SU-DHL-6 (cell line): ENCODE data around the gene GREM1.

Experiments used
- H2AFZ ChIP-seq: fragments of 200-600 bp; sonication (generic); 2 replicates; pipeline ENCODE4 v1.6.1; 2014; ENCODE audit warnings: low read depth, mild to moderate bottlenecking, moderate library complexity, mixed read lengths, antibody characterized with exemption, low read length; ENCODE audit not compliant: severe bottlenecking
- H3F3A ChIP-seq: fragments of 200-600 bp; shearing (Covaris generic); 2 replicates; pipeline ENCODE4 v1.6.0; 2016; ENCODE audit warnings: antibody characterized with exemption, mild to moderate bottlenecking; ENCODE audit not compliant: insufficient read depth
- H3K27ac ChIP-seq: fragments of 200-600 bp; sonication (generic); 2 replicates; pipeline ENCODE4 v1.5.1; 2016; ENCODE audit warnings: low read depth, mild to moderate bottlenecking, low read length, moderate library complexity, mixed read lengths
- H3K27me3 ChIP-seq: fragments of 200-600 bp; sonication (generic), shearing (Covaris generic); 2 replicates; pipeline ENCODE4 v1.6.0; 2014; ENCODE audit warnings: mild to moderate bottlenecking, low read length
- H3K36me3 ChIP-seq: fragments of 200-600 bp; sonication (generic); 2 replicates; pipeline ENCODE4 v1.6.1; 2014; ENCODE audit warnings: mild to moderate bottlenecking, low read length, mixed read lengths
- H3K4me2 ChIP-seq: fragments of 300-600, 200-600 bp; shearing (Covaris generic), sonication (generic); 2 replicates; pipeline ENCODE4 v1.6.0; 2014; ENCODE audit warnings: low read length, low read depth, mild to moderate bottlenecking; ENCODE audit not compliant: poor library complexity, severe bottlenecking
- H3K4me3 ChIP-seq: fragments of 200-600 bp; sonication (generic); 2 replicates; pipeline ENCODE4 v1.5.1; 2014; ENCODE audit warnings: antibody characterized with exemption, low read length, mild to moderate bottlenecking, mixed read lengths; ENCODE audit not compliant: insufficient read depth, poor library complexity, severe bottlenecking
- H3K79me2 ChIP-seq: fragments of 200-600 bp; sonication (generic); 2 replicates; pipeline ENCODE4 v1.6.1; 2014; ENCODE audit warnings: mild to moderate bottlenecking, low read length, moderate library complexity; ENCODE audit not compliant: insufficient read depth
- H3K9ac ChIP-seq: fragments of 200-600 bp; sonication (generic); 2 replicates; pipeline ENCODE4 v1.7.0; 2014; ENCODE audit warnings: mild to moderate bottlenecking, low read length
- H3K9me2 ChIP-seq: fragments of 200-600 bp; sonication (generic); replicated peaks from 2 replicates; pipeline ENCODE4 v1.6.1; 2014; ENCODE audit warnings: low read length; ENCODE audit not compliant: insufficient read depth
- H3K9me3 ChIP-seq: fragments of 200-600 bp; sonication (generic); 2 replicates; pipeline ENCODE4 v1.6.1; 2014; ENCODE audit warnings: low read length, mixed read lengths; ENCODE audit not compliant: insufficient read depth
- H4K20me1 ChIP-seq: fragments of 200-600 bp; sonication (generic); 2 replicates; pipeline ENCODE4 v1.6.1; 2014; ENCODE audit warnings: low read depth, mild to moderate bottlenecking, antibody characterized with exemption, low read length, moderate library complexity, mixed read lengths
- CTCF ChIP-seq: fragments of 200-600 bp; sonication (generic); IDR thresholded peaks from one replicate; pipeline ENCODE4 v1.5.1; 2017; ENCODE audit warnings: antibody characterized with exemption, mild to moderate bottlenecking, low read length, moderate library complexity; ENCODE audit not compliant: insufficient read depth, poor library complexity, severe bottlenecking
- EZH2phosphoT487 ChIP-seq: fragments of 200-600 bp; sonication (generic), shearing (Covaris generic); conservative IDR thresholded peaks from 2 replicates; pipeline ENCODE4 v1.6.1; 2018; ENCODE audit warnings: mild to moderate bottlenecking, antibody characterized with exemption, low read length, moderate library complexity, mixed read lengths

Gene GREM1

GRCh38 chr15:32790352-32790999 lies 72.7 kb downstream of the GREM1 start:
- no peaks in the 10 kb centered on the region for H3K9me3 ChIP-seq
- H3K27ac ChIP-seq: no peak overlapping the region
- no peaks in the 10 kb centered on the region for H3F3A ChIP-seq
- H3K36me3 ChIP-seq: no peaks in the 10 kb centered on the region
- H3K4me3 ChIP-seq: no peak overlapping the region
- H3K9me2 ChIP-seq: no peaks in the 10 kb centered on the region
- H2AFZ ChIP-seq: no peak overlapping the region
- H3K27me3 ChIP-seq: no peaks in the 10 kb centered on the region
- H4K20me1 ChIP-seq: no peaks in the 10 kb centered on the region
- H3K9ac ChIP-seq: no peak overlapping the region
- TF ChIP-seq EZH2phosphoT487 (no peak), CTCF (no peak)
- no peaks in the 10 kb centered on the region for H3K79me2 ChIP-seq
- H3K4me2 ChIP-seq: no peak overlapping the region

- H3K36me3 ChIP-seq: no peaks in the 10 kb centered on the region
- no peak overlapping the region for H3K27ac ChIP-seq
- H3K27me3 ChIP-seq: no peaks in the 10 kb centered on the region
Measured at GRCh38 chr15:32792436-32792835, 74.6 kb downstream of the GREM1 start.

More at GRCh38 chr15:32792436-32792835, 74.6 kb downstream of the GREM1 start:
- H3K9me3 ChIP-seq: no peaks in the 10 kb centered on the region
- no peak for TF ChIP-seq EZH2phosphoT487
- TF ChIP-seq CTCF: no peak
- H3K4me2 ChIP-seq: no peak overlapping the region
- no peaks in the 10 kb centered on the region for H3K79me2 ChIP-seq
- no peak overlapping the region for H2AFZ ChIP-seq
- H3F3A ChIP-seq: no peaks in the 10 kb centered on the region
- H4K20me1 ChIP-seq: no peaks in the 10 kb centered on the region
- no peak overlapping the region for H3K9ac ChIP-seq
- H3K4me3 ChIP-seq: no peak overlapping the region
- no peaks in the 10 kb centered on the region for H3K9me2 ChIP-seq
